K562 (cell line): ENCODE measurements around the gene BRAP. TPM values are rescaled to one million over a fixed set of nuclear protein-coding genes. Genes with fewer than 3 reads are reported as not detected.

ENCODE experiments used
- ARHGAP35 ChIP-seq: fragments of 450-650 bp; IDR thresholded peaks from 2 replicates; pipeline ENCODE4 v1.6.1; 2018; ENCODE audit not compliant: partially characterized antibody
- ARID4B ChIP-seq: sonication (generic); formaldehyde crosslinking; IDR thresholded peaks from 2 replicates; pipeline ENCODE4 v1.8.0; 2022; ENCODE audit warnings: mild to moderate bottlenecking, missing genetic modification reagents
- CBX8 ChIP-seq: fragments of 200-600 bp; sonication (generic); IDR thresholded peaks from 2 replicates; pipeline ENCODE4 v1.6.1; 2012; ENCODE audit warnings: borderline replicate concordance, mixed run types, low read depth, mild to moderate bottlenecking, moderate library complexity, mixed read lengths, low read length, control low read depth, inconsistent platforms; ENCODE audit not compliant: poor library complexity, severe bottlenecking; ENCODE audit errors: extremely low read depth
- CREM ChIP-seq: IDR thresholded peaks from 2 replicates; pipeline ENCODE4 v1.6.1; 2014; ENCODE audit warnings: antibody characterized with exemption, low read depth
- EZH2 ChIP-seq: IDR thresholded peaks from 2 replicates; pipeline ENCODE4 v1.6.1; 2012; ENCODE audit warnings: low read depth, mild to moderate bottlenecking, inconsistent platforms, low read length, borderline replicate concordance
- GABPB1 ChIP-seq: sonication (generic); formaldehyde crosslinking; IDR thresholded peaks from 2 replicates; pipeline ENCODE4 v1.8.0; 2022; ENCODE audit warnings: mild to moderate bottlenecking, missing genetic modification reagents
- GATAD2B ChIP-seq: fragments of 450-650 bp; IDR thresholded peaks from 2 replicates; pipeline ENCODE4 v1.6.1; 2017; ENCODE audit warnings: mild to moderate bottlenecking, borderline replicate concordance
- PCBP2 ChIP-seq: fragments of 200-400 bp; formaldehyde crosslinking; IDR thresholded peaks from 2 replicates; pipeline ENCODE4 v1.6.1; 2018; ENCODE audit warnings: low read length, low read depth, mild to moderate bottlenecking, moderate library complexity; ENCODE audit not compliant: poor library complexity, severe bottlenecking
- PHB ChIP-seq: fragments of 250-450 bp; sonication (Bioruptor Pico); IDR thresholded peaks from 2 replicates; pipeline ENCODE4 v1.5.0; 2021
- SMARCB1 ChIP-seq: IDR thresholded peaks from 2 replicates; pipeline ENCODE4 v1.6.1; 2011; ENCODE audit warnings: improper control_type of control experiment, low read depth; ENCODE audit not compliant: insufficient read length
- TCF7L2 ChIP-seq: fragments of 150-350 bp; IDR thresholded peaks from 2 replicates; pipeline ENCODE4 v1.6.1; 2016; ENCODE audit warnings: low read depth, mild to moderate bottlenecking, low read length, moderate library complexity
- TCFL5 ChIP-seq: fragments of 250-450 bp; sonication (Bioruptor Pico); conservative IDR thresholded peaks from 2 replicates; pipeline ENCODE4 v1.6.1; 2021; ENCODE audit warnings: mild to moderate bottlenecking, moderate library complexity, matching md5 sums
- TEAD1 ChIP-seq, 2 experiments: fragments of 450-650 bp in 1 of 2; sonication (generic) in 1 of 2; formaldehyde crosslinking; IDR thresholded peaks; 2 replicates each; pipeline versions ENCODE4 v1.4.0 to v1.8.0; 2020 to 2022; ENCODE audit warnings: mild to moderate bottlenecking in 2 of 2, missing genetic modification reagents in 1 of 2
- YY1 ChIP-seq, 3 experiments: IDR thresholded peaks; 2 replicates each; pipeline ENCODE4 v1.6.1; 2011; ENCODE audit warnings: low read length in 2 of 3, mild to moderate bottlenecking in 2 of 3, moderate library complexity in 2 of 3, borderline replicate concordance in 1 of 3, control low read depth in 1 of 3, low read depth in 1 of 3; ENCODE audit not compliant: insufficient read depth in 3 of 3, insufficient replicate concordance in 2 of 3, control insufficient read depth in 1 of 3, insufficient read length in 1 of 3; ENCODE audit errors: extremely low read depth in 1 of 3
- ZNF174 ChIP-seq: fragments of 250-450 bp; sonication (Bioruptor Pico); IDR thresholded peaks from 2 replicates; pipeline ENCODE4 v1.4.0; 2020; ENCODE audit warnings: mild to moderate bottlenecking
- polyA plus RNA-seq, 8 experiments: library from polyadenylated mRNA; depleted of rRNA in 4 of 8; stranded (reverse) in 5 of 8; unstranded in 3 of 8; fragments of >200 nt; fragmentation: Nextera tagmentation in 2 of 8; fragmentation: Illumina TruSeq in 1 of 8; extraction: Ambion mirVana in 2 of 8; extraction: Trizol in 1 of 8; gene quantifications; 2 replicates each; pipeline versions ENCODE4 v1.2.1 to v1.2.3, GENCODE V29; 2011 to 2014; ENCODE audit warnings: inconsistent platforms in 1 of 8, missing spikeins in 1 of 8
- total RNA-seq, 7 experiments: library from RNA; depleted of rRNA in 6 of 7; stranded (reverse); fragments of >200 nt in 6 of 7; fragmentation: Illumina TruSeq in 2 of 7; extraction: Trizol in 2 of 7; gene quantifications; 2 replicates each; pipeline versions ENCODE4 v1.2.1 to v1.2.3, GENCODE V29; 2011 to 2021; ENCODE audit warnings: low replicate concordance in 1 of 7
- TF ChIP-seq, protein P1 (sequence below): IDR thresholded peaks from 3 replicates; pipeline ENCODE4 v1.6.1; 2011; ENCODE audit warnings: borderline replicate concordance, mild to moderate bottlenecking; ENCODE audit not compliant: insufficient read length, insufficient read depth
- TF ChIP-seq, protein P2 (sequence below): fragments of 450-650 bp; IDR thresholded peaks from 2 replicates; pipeline ENCODE4 v1.6.1; 2018; ENCODE audit warnings: mild to moderate bottlenecking, low read depth; ENCODE audit not compliant: partially characterized antibody

The BRAP gene
- total and polyA plus RNA-seq, 9 of the 15 experiments (the other 6 are each of a cell fraction or from before 2014, with no cell fraction given): 2.2 to 32.6 (median 27.5) TPM

- peak; percentile 15; the same call in 1 of the 2 replicates for TF ChIP-seq PHB
- TF ChIP-seq SMARCB1: no peak
- peak in 1 of 2 experiments; percentile 54; a peak in 1 of 4 replicates for TF ChIP-seq TEAD1 (CRISPR knock-in tag; IDR thresholded peaks at IDR 0.05)
- peak; percentile 94 for TF ChIP-seq GABPB1 (CRISPR knock-in tag)
- peak in 1 of 3 experiments; percentile 22 for TF ChIP-seq YY1 (IDR thresholded peaks at IDR 0.05; ENCODE audit: borderline replicate concordance in 1 of 3, control insufficient read depth in 1 of 3, extremely low read depth in 1 of 3, insufficient read depth in 3 of 3, insufficient read length in 1 of 3, insufficient replicate concordance in 2 of 3, low read depth in 1 of 3, low read length in 2 of 3)
- no peak for TF ChIP-seq ZNF174
- no peak for TF ChIP-seq CBX8
- no peak for TF ChIP-seq ARID4B (CRISPR knock-in tag)
- peak; percentile 46 for TF ChIP-seq CREM
- TF ChIP-seq TCF7L2: no peak
- TF ChIP-seq, protein P1, sequence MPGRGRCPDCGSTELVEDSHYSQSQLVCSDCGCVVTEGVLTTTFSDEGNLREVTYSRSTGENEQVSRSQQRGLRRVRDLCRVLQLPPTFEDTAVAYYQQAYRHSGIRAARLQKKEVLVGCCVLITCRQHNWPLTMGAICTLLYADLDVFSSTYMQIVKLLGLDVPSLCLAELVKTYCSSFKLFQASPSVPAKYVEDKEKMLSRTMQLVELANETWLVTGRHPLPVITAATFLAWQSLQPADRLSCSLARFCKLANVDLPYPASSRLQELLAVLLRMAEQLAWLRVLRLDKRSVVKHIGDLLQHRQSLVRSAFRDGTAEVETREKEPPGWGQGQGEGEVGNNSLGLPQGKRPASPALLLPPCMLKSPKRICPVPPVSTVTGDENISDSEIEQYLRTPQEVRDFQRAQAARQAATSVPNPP: no peak
- TF ChIP-seq, protein P2, sequence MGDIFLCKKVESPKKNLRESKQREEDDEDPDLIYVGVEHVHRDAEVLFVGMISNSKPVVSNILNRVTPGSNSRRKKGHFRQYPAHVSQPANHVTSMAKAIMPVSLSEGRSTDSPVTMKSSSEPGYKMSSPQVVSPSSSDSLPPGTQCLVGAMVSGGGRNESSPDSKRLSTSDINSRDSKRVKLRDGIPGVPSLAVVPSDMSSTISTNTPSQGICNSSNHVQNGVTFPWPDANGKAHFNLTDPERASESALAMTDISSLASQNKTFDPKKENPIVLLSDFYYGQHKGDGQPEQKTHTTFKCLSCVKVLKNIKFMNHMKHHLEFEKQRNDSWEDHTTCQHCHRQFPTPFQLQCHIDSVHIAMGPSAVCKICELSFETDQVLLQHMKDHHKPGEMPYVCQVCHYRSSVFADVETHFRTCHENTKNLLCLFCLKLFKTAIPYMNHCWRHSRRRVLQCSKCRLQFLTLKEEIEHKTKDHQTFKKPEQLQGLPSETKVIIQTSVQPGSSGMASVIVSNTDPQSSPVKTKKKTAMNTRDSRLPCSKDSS: no peak
- no peak for TF ChIP-seq GATAD2B
- TF ChIP-seq ARHGAP35: no peak
- TF ChIP-seq TCFL5 (CRISPR knock-in tag): no peak
- TF ChIP-seq EZH2: no peak
- TF ChIP-seq PCBP2: no peak
Observed at GRCh38 chr12:111599453-111600204, 86.1 kb downstream of the BRAP start (continued).
